Neutrophil (primary cell): Measurements from ENCODE around the gene GDPD5.
A peak's percentile ranks its signal among the peaks of the same experiment; 100 is the strongest.

Experiments used
- H3K27ac ChIP-seq: fragments of 200-600 bp; sonication (generic); 2 replicates; pipeline ENCODE4 v1.5.1; 2016; ENCODE audit warnings: mild to moderate bottlenecking, moderate library complexity
- H3K27me3 ChIP-seq: fragments of 200-600 bp; sonication (generic); 2 replicates; pipeline ENCODE4 v1.6.0; 2016; ENCODE audit warnings: mild to moderate bottlenecking
- H3K36me3 ChIP-seq: fragments of 200-600 bp; sonication (generic); 2 replicates; pipeline ENCODE4 v1.5.1; 2017
- H3K4me1 ChIP-seq, 2 experiments: fragments of 200-600 bp in 1 of 2; sonication (generic) in 1 of 2; 1 replicate in 1 of 2; 2 replicates in 1 of 2; pipeline versions ENCODE4 v1.5.1 to v1.6.1; 2013 to 2016; ENCODE audit warnings: low read depth in 1 of 2, low read length in 1 of 2, mild to moderate bottlenecking in 1 of 2, moderate library complexity in 1 of 2; ENCODE audit not compliant: control insufficient read depth in 1 of 2, insufficient read depth in 1 of 2
- H3K4me3 ChIP-seq, 2 experiments: fragments of 200-600 bp in 1 of 2; sonication (generic) in 1 of 2; 1 replicate in 1 of 2; 2 replicates in 1 of 2; pipeline ENCODE4 v1.5.1; 2013 to 2016; ENCODE audit warnings: low read depth in 1 of 2, low read length in 1 of 2, mild to moderate bottlenecking in 1 of 2, moderate library complexity in 1 of 2
- H3K9me3 ChIP-seq: fragments of 200-600 bp; sonication (generic); 2 replicates; pipeline ENCODE4 v1.5.1; 2016
- CTCF ChIP-seq: fragments of 200-600 bp; sonication (generic); IDR thresholded peaks from 2 replicates; pipeline ENCODE4 v1.5.1; 2016; ENCODE audit warnings: antibody characterized with exemption

GDPD5 gene

GRCh38 chr11:75398906-75399305, 126.8 kb downstream of the GDPD5 start:
- no peak for TF ChIP-seq CTCF
- H3K36me3 ChIP-seq: peaks cover 32% of the 10 kb centered on the region
- peaks cover 19 to 20% of the 10 kb centered on the region in 2 experiments for H3K4me1 ChIP-seq
- no peaks in the 10 kb centered on the region for H3K27me3 ChIP-seq
- peak overlapping the region; percentile 68 to 90 for H3K4me3 ChIP-seq
- H3K27ac ChIP-seq: peak overlapping the region; percentile 90
- no peaks in the 10 kb centered on the region for H3K9me3 ChIP-seq

- H3K27ac ChIP-seq: no peak overlapping the region
- no peak for TF ChIP-seq CTCF
- H3K9me3 ChIP-seq: no peaks in the 10 kb centered on the region
- H3K4me3 ChIP-seq: no peak overlapping the region
- no peaks in the 10 kb centered on the region for H3K36me3 ChIP-seq
- H3K4me1 ChIP-seq: peaks cover 0 to 3% of the 10 kb centered on the region in 2 experiments
- H3K27me3 ChIP-seq: no peaks in the 10 kb centered on the region
Observed at GRCh38 chr11:75394085-75394840, 131.5 kb downstream of the GDPD5 start.

- peaks cover 5 to 7% of the 10 kb centered on the region in 2 experiments for H3K4me1 ChIP-seq
- no peak overlapping the region for H3K27ac ChIP-seq
- H3K27me3 ChIP-seq: no peaks in the 10 kb centered on the region
- no peaks in the 10 kb centered on the region for H3K9me3 ChIP-seq
- H3K4me3 ChIP-seq: no peak overlapping the region
- H3K36me3 ChIP-seq: no peaks in the 10 kb centered on the region
- TF ChIP-seq CTCF: no peak
Observed at GRCh38 chr11:75389925-75390324, 135.8 kb downstream of the GDPD5 start.

GRCh38 chr11:75389276-75389605, 136.5 kb downstream of the GDPD5 start:
- no peak for TF ChIP-seq CTCF
- Histone ChIP-seq H3K4me3 (no peak overlapping the region), H3K4me1 (peaks cover 5 to 13% of the 10 kb centered on the region in 2 experiments), H3K36me3 (no peaks in the 10 kb centered on the region), H3K27me3 (no peaks in the 10 kb centered on the region), H3K9me3 (no peaks in the 10 kb centered on the region), H3K27ac (no peak overlapping the region)

- no peak overlapping the region for H3K27ac ChIP-seq
- H3K4me1 ChIP-seq: peaks cover 8 to 19% of the 10 kb centered on the region in 2 experiments
- H3K9me3 ChIP-seq: no peaks in the 10 kb centered on the region
- TF ChIP-seq CTCF: peak; percentile 87
- H3K27me3 ChIP-seq: no peaks in the 10 kb centered on the region
- no peaks in the 10 kb centered on the region for H3K36me3 ChIP-seq
- no peak overlapping the region for H3K4me3 ChIP-seq
Observed at GRCh38 chr11:75388386-75389275, 137.1 kb downstream of the GDPD5 start.
